Keratinocyte (primary cell): Measurements from ENCODE around the gene DNAJC28. TPM values are rescaled to one million over a fixed set of nuclear protein-coding genes. Genes with fewer than 3 reads are reported as not detected.
"Not testable (repeated sequence)": the region's sequence is repeated elsewhere in the genome, so short reads cannot be mapped to it uniquely, and the experiment has no call there.

Source experiments
- DNase-seq: peaks from one replicate; pipeline ENCODE4 v3.0.0-alpha.2; 2011; ENCODE audit warnings: low read depth, missing footprints, low spot score
- FAIRE-seq: peaks from 2 replicates; lab custom pipeline; 2011; peaks lifted over from hg19 to GRCh38; lab: Jason Lieb, UNC
- H2AFZ ChIP-seq: 2 replicates; pipeline ENCODE4 v1.6.0; 2012; ENCODE audit warnings: low read length, control low read depth, inconsistent platforms; ENCODE audit not compliant: control insufficient read depth
- H3K27ac ChIP-seq: 2 replicates; pipeline ENCODE4 v1.5.1; 2011; ENCODE audit warnings: low read length; ENCODE audit not compliant: control insufficient read depth, insufficient read depth
- H3K27me3 ChIP-seq: 3 replicates; pipeline ENCODE4 v1.6.0; 2011; ENCODE audit warnings: low read length; ENCODE audit not compliant: control insufficient read depth, insufficient read depth; ENCODE audit errors: extremely low read depth
- H3K36me3 ChIP-seq, 2 experiments: 2 replicates in 1 of 2; 3 replicates in 1 of 2; pipeline ENCODE4 v1.5.1; 2011; ENCODE audit warnings: low read length in 2 of 2, mild to moderate bottlenecking in 1 of 2; ENCODE audit not compliant: control insufficient read depth in 2 of 2, insufficient read depth in 2 of 2; ENCODE audit errors: extremely low read depth in 1 of 2
- H3K4me1 ChIP-seq: 3 replicates; pipeline ENCODE4 v1.5.1; 2011; ENCODE audit warnings: low read length; ENCODE audit not compliant: control insufficient read depth, insufficient read depth; ENCODE audit errors: extremely low read depth
- H3K4me2 ChIP-seq: 3 replicates; pipeline ENCODE4 v1.6.0; 2011; ENCODE audit warnings: low read depth, low read length; ENCODE audit not compliant: control insufficient read depth, insufficient read depth; ENCODE audit errors: extremely low read depth
- H3K4me3 ChIP-seq, 3 experiments: fragments of 200-600 bp in 1 of 3; sonication (generic) in 1 of 3; 2 replicates in 2 of 3; 3 replicates in 1 of 3; pipeline ENCODE4 v1.5.1; 2011 to 2016; ENCODE audit warnings: low read length in 3 of 3, mild to moderate bottlenecking in 3 of 3, control low read depth in 2 of 3, inconsistent platforms in 1 of 3, low read depth in 1 of 3, mixed read lengths in 1 of 3, mixed run types in 1 of 3, moderate library complexity in 1 of 3; ENCODE audit not compliant: control insufficient read depth in 2 of 3, insufficient read depth in 2 of 3; ENCODE audit errors: extremely low read depth in 1 of 3
- H3K79me2 ChIP-seq: 2 replicates; pipeline ENCODE4 v1.6.0; 2012; ENCODE audit warnings: low read length; ENCODE audit not compliant: control insufficient read depth, insufficient read depth
- H3K9ac ChIP-seq: 3 replicates; pipeline ENCODE4 v1.6.0; 2011; ENCODE audit warnings: low read length; ENCODE audit not compliant: control insufficient read depth, insufficient read depth; ENCODE audit errors: extremely low read depth
- H3K9me1 ChIP-seq: 3 replicates; pipeline ENCODE4 v1.6.0; 2011; ENCODE audit warnings: low read length; ENCODE audit not compliant: control insufficient read depth, insufficient read depth; ENCODE audit errors: extremely low read depth
- H3K9me3 ChIP-seq: 2 replicates; pipeline ENCODE4 v1.5.1; 2012; ENCODE audit warnings: low read depth, low read length; ENCODE audit not compliant: control insufficient read depth
- H4K20me1 ChIP-seq: 3 replicates; pipeline ENCODE4 v1.6.0; 2011; ENCODE audit warnings: low read length; ENCODE audit not compliant: control insufficient read depth, insufficient read depth; ENCODE audit errors: extremely low read depth
- CTCF ChIP-seq, 3 experiments: IDR thresholded peaks in 1 of 3; conservative IDR thresholded peaks in 1 of 3; optimal IDR thresholded peaks in 1 of 3; 2 replicates in 2 of 3; 3 replicates in 1 of 3; pipeline versions ENCODE3 to v1.5.1; 2011; ENCODE audit warnings: low read length in 3 of 3, mild to moderate bottlenecking in 3 of 3, moderate library complexity in 2 of 3, control low read depth in 1 of 3, inconsistent platforms in 1 of 3; ENCODE audit not compliant: insufficient read depth in 2 of 3; ENCODE audit errors: extremely low read depth in 1 of 3
- EZH2 ChIP-seq: IDR thresholded peaks from one replicate; pipeline ENCODE4 v1.6.1; 2012; ENCODE audit warnings: inconsistent platforms, mild to moderate bottlenecking, low read length, moderate library complexity
- dilution Hi-C: fragments of 300-500 bp; cut with MboI; formaldehyde crosslinking; loops from one replicate; pipeline ENCODE4 v1.7.0; 2020; ENCODE audit warnings: low sequenced_read_pairs; ENCODE audit not compliant: extremely low pct_ligation_motif_present
- polyA plus RNA-seq, 5 experiments: library from polyadenylated mRNA; depleted of rRNA in 3 of 5; stranded (reverse) in 3 of 5; stranded (forward) in 1 of 5; unstranded in 1 of 5; fragments of >200 nt; gene quantifications; 1 replicate in 1 of 5; 2 replicates in 3 of 5; 3 replicates in 1 of 5; pipeline versions ENCODE4 v1.2.1 to v1.2.3, GENCODE V29; 2011 to 2012; ENCODE audit warnings: missing spikeins in 2 of 5, low read depth in 1 of 5, low replicate concordance in 1 of 5

Gene DNAJC28
- polyA plus RNA-seq, 1 donor (not counting 4 experiments of a cell fraction or from before 2014, with no cell fraction given), result 1.4 TPM

- H3K4me3 ChIP-seq, result no peak overlapping the region
- H3K4me2 ChIP-seq, result no peak overlapping the region
- no peaks in the 10 kb centered on the region for H3K79me2 ChIP-seq
- H3K9ac ChIP-seq, result no peak overlapping the region
- H3K9me1 ChIP-seq, result no peaks in the 10 kb centered on the region
- no peaks in the 10 kb centered on the region for H3K27me3 ChIP-seq
- TF ChIP-seq EZH2, result no peak
- TF ChIP-seq CTCF (optimal IDR thresholded peaks at IDR 0.05 in 1 of 3, IDR thresholded peaks at IDR 0.05 in 1 of 3, conservative IDR thresholded peaks at IDR 0.05 in 1 of 3; ENCODE audit: extremely low read depth in 1 of 3, insufficient read depth in 2 of 3, low read length in 3 of 3), result no peak
- DNase-seq (no peak), FAIRE-seq (no peak)
- H2AFZ ChIP-seq, result no peak overlapping the region
- H3K27ac ChIP-seq, result no peak overlapping the region
- H4K20me1 ChIP-seq, result no peaks in the 10 kb centered on the region
- no peaks in the 10 kb centered on the region for H3K4me1 ChIP-seq
- H3K9me3 ChIP-seq, result no peaks in the 10 kb centered on the region
- peaks cover 21 to 34% of the 10 kb centered on the region in 2 experiments for H3K36me3 ChIP-seq
- dilution Hi-C loops, result no loop called here
These were observed 19.3 kb upstream of the DNAJC28 start for GRCh38 chr21:33510826-33511225.

- H2AFZ ChIP-seq, H3K9me1 ChIP-seq, H3K4me2 ChIP-seq, H3K27ac ChIP-seq, H3K9ac ChIP-seq, DNase-seq, H3K4me1 ChIP-seq, H3K27me3 ChIP-seq, H3K9me3 ChIP-seq, H3K4me3 ChIP-seq, H4K20me1 ChIP-seq, dilution Hi-C loops, H3K79me2 ChIP-seq, FAIRE-seq: not testable (repeated sequence)
- peaks cover 17 to 30% of the 10 kb centered on the region in 2 experiments for H3K36me3 ChIP-seq
These were observed 15.5 kb upstream of the DNAJC28 start for GRCh38 chr21:33507003-33507402.

- peaks cover 14 to 21% of the 10 kb centered on the region in 2 experiments for H3K36me3 ChIP-seq
- no peaks in the 10 kb centered on the region for H3K9me3 ChIP-seq
- no peak overlapping the region for H3K4me2 ChIP-seq
- H4K20me1 ChIP-seq, result no peaks in the 10 kb centered on the region
- TF ChIP-seq EZH2, result no peak
- no peak for TF ChIP-seq CTCF (optimal IDR thresholded peaks at IDR 0.05 in 1 of 3, IDR thresholded peaks at IDR 0.05 in 1 of 3, conservative IDR thresholded peaks at IDR 0.05 in 1 of 3; ENCODE audit: extremely low read depth in 1 of 3, insufficient read depth in 2 of 3, low read length in 3 of 3)
- FAIRE-seq (no peak), DNase-seq (no peak)
- no peak overlapping the region for H2AFZ ChIP-seq
- dilution Hi-C loops, result no loop called here
- no peak overlapping the region for H3K9ac ChIP-seq
- no peaks in the 10 kb centered on the region for H3K79me2 ChIP-seq
- no peak overlapping the region for H3K4me3 ChIP-seq
- H3K4me1 ChIP-seq, result no peaks in the 10 kb centered on the region
- no peak overlapping the region for H3K27ac ChIP-seq
- H3K9me1 ChIP-seq, result no peaks in the 10 kb centered on the region
- H3K27me3 ChIP-seq, result no peaks in the 10 kb centered on the region
These were observed 14.3 kb upstream of the DNAJC28 start for GRCh38 chr21:33505833-33506232.
